ENCODE data around the gene TOMM40L. TPM values are rescaled to one million over a fixed set of nuclear protein-coding genes. Genes with fewer than 3 reads are reported as not detected.
A peak's percentile ranks its signal among the peaks of the same experiment; 100 is the strongest.

TOMM40L gene
- total RNA-seq, 1 donor: 6.5 TPM

- peaks cover 19% of the 10 kb centered on the region for H3K36me3 ChIP-seq (ENCODE audit: insufficient read depth, low read length)
- peaks cover 54% of the 10 kb centered on the region for H3K4me1 ChIP-seq (ENCODE audit: insufficient read depth, low read length)
- no peaks in the 10 kb centered on the region for H3K27me3 ChIP-seq (ENCODE audit: insufficient read depth, low read length)
- peaks cover 44% of the 10 kb centered on the region for H3K79me2 ChIP-seq (ENCODE audit: insufficient read depth, low read length)
- no peaks in the 10 kb centered on the region for H4K20me1 ChIP-seq (ENCODE audit: insufficient read depth, low read length)
- H3K27ac ChIP-seq (ENCODE audit: low read depth, low read length): peak within 1 kb of the TSS; percentile 94
- no peaks in the 10 kb centered on the region for H3K9me3 ChIP-seq (ENCODE audit: low read depth, low read length)
- DNase-seq (ENCODE audit: insufficient read length, low spot score, missing footprints): peak; percentile 93
- TF ChIP-seq CTCF (IDR thresholded peaks at IDR 0.05; ENCODE audit: extremely low read depth, low read depth, low read length): peak; percentile 23
- H3K4me2 ChIP-seq (ENCODE audit: insufficient read depth, low read length): peak within 1 kb of the TSS; percentile 89
- peak within 1 kb of the TSS; percentile 97 for H3K4me3 ChIP-seq (ENCODE audit: insufficient read depth, low read length)
- H2AFZ ChIP-seq (ENCODE audit: low read length): peak within 1 kb of the TSS; percentile 92
These were observed 23.8 kb upstream of the TOMM40L start, which contains the start of gene NDUFS2 for GRCh38 chr1:161201836-161202712. NDUFS2 (plus strand) TSS chr1:161202367; CDS start chr1:161202386, 19 bp downstream.

- H3K4me2 ChIP-seq (ENCODE audit: insufficient read depth, low read length): no peak overlapping the region
- H2AFZ ChIP-seq (ENCODE audit: low read length): no peak overlapping the region
- H3K36me3 ChIP-seq (ENCODE audit: insufficient read depth, low read length): peaks cover 55% of the 10 kb centered on the region
- H3K27me3 ChIP-seq (ENCODE audit: insufficient read depth, low read length): no peaks in the 10 kb centered on the region
- H3K4me3 ChIP-seq (ENCODE audit: insufficient read depth, low read length): no peak overlapping the region
- H3K27ac ChIP-seq (ENCODE audit: low read depth, low read length): peak overlapping the region; percentile 18
- no peak for TF ChIP-seq CTCF (IDR thresholded peaks at IDR 0.05; ENCODE audit: extremely low read depth, low read depth, low read length)
- H3K4me1 ChIP-seq (ENCODE audit: insufficient read depth, low read length): peaks cover 16% of the 10 kb centered on the region
- peaks cover 2% of the 10 kb centered on the region for H4K20me1 ChIP-seq (ENCODE audit: insufficient read depth, low read length)
- H3K9me3 ChIP-seq (ENCODE audit: low read depth, low read length): no peaks in the 10 kb centered on the region
- peaks cover 42% of the 10 kb centered on the region for H3K79me2 ChIP-seq (ENCODE audit: insufficient read depth, low read length)
- DNase-seq (ENCODE audit: insufficient read length, low spot score, missing footprints): peak; percentile 77
These were observed 19.3 kb upstream of the TOMM40L start for GRCh38 chr1:161206411-161207140.

- H3K79me2 ChIP-seq (ENCODE audit: insufficient read depth, low read length): peaks cover 41% of the 10 kb centered on the region
- H3K27me3 ChIP-seq (ENCODE audit: insufficient read depth, low read length): no peaks in the 10 kb centered on the region
- no peak for TF ChIP-seq CTCF (IDR thresholded peaks at IDR 0.05; ENCODE audit: extremely low read depth, low read depth, low read length)
- no peak overlapping the region for H3K4me2 ChIP-seq (ENCODE audit: insufficient read depth, low read length)
- peaks cover 12% of the 10 kb centered on the region for H3K4me1 ChIP-seq (ENCODE audit: insufficient read depth, low read length)
- no peaks in the 10 kb centered on the region for H3K9me3 ChIP-seq (ENCODE audit: low read depth, low read length)
- no peak overlapping the region for H3K4me3 ChIP-seq (ENCODE audit: insufficient read depth, low read length)
- peaks cover 2% of the 10 kb centered on the region for H4K20me1 ChIP-seq (ENCODE audit: insufficient read depth, low read length)
- peaks cover 61% of the 10 kb centered on the region for H3K36me3 ChIP-seq (ENCODE audit: insufficient read depth, low read length)
- H3K27ac ChIP-seq (ENCODE audit: low read depth, low read length): peak overlapping the region; percentile 18
- no peak for DNase-seq (ENCODE audit: insufficient read length, low spot score, missing footprints)
- H2AFZ ChIP-seq (ENCODE audit: low read length): no peak overlapping the region
These were observed 18.7 kb upstream of the TOMM40L start for GRCh38 chr1:161207173-161207572.
